Lower lobe of right lung (tissue), 2 donors: Measurements from ENCODE around the gene POLRMT. TPM values are rescaled to one million over a fixed set of nuclear protein-coding genes. Genes with fewer than 3 reads are reported as not detected.

Experiments used
- ATAC-seq, 2 donors: fragments of 200-7000 bp; cut with Tn5 transposase; one replicate each; pipeline ENCODE4 v1.9.1; 2020 to 2022; ENCODE audit warnings: mild to moderate bottlenecking in 2 of 2, moderate library complexity in 2 of 2
- DNase-seq: peaks from one replicate; pipeline ENCODE4 v3.0.0-alpha.2; 2020
- H3K27ac ChIP-seq: fragments of 200-600 bp; one replicate; pipeline ENCODE4 v1.8.0; 2022
- H3K27me3 ChIP-seq: fragments of 200-600 bp; one replicate; pipeline ENCODE4 v1.8.0; 2022; ENCODE audit warnings: low read depth
- H3K36me3 ChIP-seq: fragments of 200-600 bp; one replicate; pipeline ENCODE4 v1.8.0; 2022; ENCODE audit warnings: mild to moderate bottlenecking
- H3K4me1 ChIP-seq: fragments of 200-600 bp; one replicate; pipeline ENCODE4 v1.8.0; 2022
- H3K4me3 ChIP-seq: fragments of 200-600 bp; one replicate; pipeline ENCODE4 v1.8.0; 2022; ENCODE audit warnings: mild to moderate bottlenecking
- H3K9me3 ChIP-seq: fragments of 200-600 bp; one replicate; pipeline ENCODE4 v1.8.0; 2022
- intact Hi-C: fragments of 100-400 bp; cut with DNase I; formaldehyde crosslinking; loops from one replicate; pipeline ENCODE4 v1.11.0; 2022
- total RNA-seq: library from RNA; stranded (reverse); fragmentation: NEBNext Ultra II Directional; extraction: Animal tissue kit (Norgen Biotek cat#: 25700); gene quantifications from one replicate; pipeline ENCODE4 v1.2.1, GENCODE V29; 2021
- TF ChIP-seq, protein P1 (sequence below): fragments of 200-600 bp; IDR thresholded peaks from one replicate; pipeline ENCODE4 v1.8.0; 2022; ENCODE audit warnings: antibody characterized with exemption, mild to moderate bottlenecking
- donor health status: DM: no; HTN: yes; CAD: no; lungs with severe emphysema.

POLRMT gene
- total RNA-seq, 1 donor from 2014 or later: 42.5 TPM

DNA sequence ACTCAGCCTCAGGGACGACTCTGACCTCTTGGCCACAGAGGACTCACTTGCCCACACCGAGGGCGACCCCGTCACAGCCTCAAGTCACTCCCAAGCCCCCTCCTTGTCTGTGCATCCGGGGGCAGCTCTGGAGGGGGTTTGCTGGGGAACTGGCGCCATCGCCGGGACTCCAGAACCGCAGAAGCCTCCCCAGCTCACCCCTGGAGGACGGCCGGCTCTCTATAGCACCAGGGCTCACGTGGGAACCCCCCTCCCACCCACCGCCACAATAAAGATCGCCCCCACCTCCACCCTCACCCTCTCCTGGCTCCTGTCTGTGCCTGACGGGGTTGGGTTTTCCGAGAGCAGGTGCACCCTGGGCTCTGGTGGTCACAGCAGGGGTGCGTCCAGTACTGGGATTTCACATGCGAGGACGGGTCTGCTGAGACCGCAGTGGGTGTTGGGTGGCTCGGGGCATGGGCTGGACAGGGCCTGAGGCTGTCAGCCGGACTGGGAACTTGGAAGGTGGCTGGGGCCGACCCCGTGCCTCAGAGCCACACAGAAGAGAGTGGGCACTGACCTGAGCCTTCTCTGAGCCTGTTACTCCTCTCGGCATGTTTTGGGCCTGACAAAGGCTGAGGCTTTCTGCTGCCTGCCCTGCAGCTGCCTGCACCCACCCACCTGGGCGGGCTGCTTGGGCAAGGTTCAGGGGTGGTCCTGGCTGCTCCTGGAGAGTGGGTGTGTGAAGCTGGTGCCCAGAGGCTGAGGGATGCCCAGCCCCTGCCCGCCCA is 50.0 kb downstream of the POLRMT start:
- ATAC-seq (no peak), DNase-seq (no peak)
- Histone ChIP-seq H3K36me3 (peaks cover 46% of the 10 kb centered on the region), H3K27me3 (peaks cover 28% of the 10 kb centered on the region), H3K27ac (no peak overlapping the region), H3K4me3 (no peak overlapping the region), H3K9me3 (no peaks in the 10 kb centered on the region), H3K4me1 (peaks cover 12% of the 10 kb centered on the region)
- intact Hi-C loops: no loop called here
- TF ChIP-seq, protein P1, sequence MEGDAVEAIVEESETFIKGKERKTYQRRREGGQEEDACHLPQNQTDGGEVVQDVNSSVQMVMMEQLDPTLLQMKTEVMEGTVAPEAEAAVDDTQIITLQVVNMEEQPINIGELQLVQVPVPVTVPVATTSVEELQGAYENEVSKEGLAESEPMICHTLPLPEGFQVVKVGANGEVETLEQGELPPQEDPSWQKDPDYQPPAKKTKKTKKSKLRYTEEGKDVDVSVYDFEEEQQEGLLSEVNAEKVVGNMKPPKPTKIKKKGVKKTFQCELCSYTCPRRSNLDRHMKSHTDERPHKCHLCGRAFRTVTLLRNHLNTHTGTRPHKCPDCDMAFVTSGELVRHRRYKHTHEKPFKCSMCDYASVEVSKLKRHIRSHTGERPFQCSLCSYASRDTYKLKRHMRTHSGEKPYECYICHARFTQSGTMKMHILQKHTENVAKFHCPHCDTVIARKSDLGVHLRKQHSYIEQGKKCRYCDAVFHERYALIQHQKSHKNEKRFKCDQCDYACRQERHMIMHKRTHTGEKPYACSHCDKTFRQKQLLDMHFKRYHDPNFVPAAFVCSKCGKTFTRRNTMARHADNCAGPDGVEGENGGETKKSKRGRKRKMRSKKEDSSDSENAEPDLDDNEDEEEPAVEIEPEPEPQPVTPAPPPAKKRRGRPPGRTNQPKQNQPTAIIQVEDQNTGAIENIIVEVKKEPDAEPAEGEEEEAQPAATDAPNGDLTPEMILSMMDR: no peak

- Histone ChIP-seq H3K4me1 (peaks cover 8% of the 10 kb centered on the region), H3K36me3 (peaks cover 53% of the 10 kb centered on the region), H3K27ac (no peak overlapping the region), H3K4me3 (no peak overlapping the region), H3K27me3 (peaks cover 21% of the 10 kb centered on the region), H3K9me3 (no peaks in the 10 kb centered on the region)
- intact Hi-C loops: no loop called here
- ATAC-seq (no peak), DNase-seq (no peak)
- TF ChIP-seq, protein P1: no peak
Measured at GRCh38 chr19:582497-583197, 50.7 kb downstream of the POLRMT start.

DNA sequence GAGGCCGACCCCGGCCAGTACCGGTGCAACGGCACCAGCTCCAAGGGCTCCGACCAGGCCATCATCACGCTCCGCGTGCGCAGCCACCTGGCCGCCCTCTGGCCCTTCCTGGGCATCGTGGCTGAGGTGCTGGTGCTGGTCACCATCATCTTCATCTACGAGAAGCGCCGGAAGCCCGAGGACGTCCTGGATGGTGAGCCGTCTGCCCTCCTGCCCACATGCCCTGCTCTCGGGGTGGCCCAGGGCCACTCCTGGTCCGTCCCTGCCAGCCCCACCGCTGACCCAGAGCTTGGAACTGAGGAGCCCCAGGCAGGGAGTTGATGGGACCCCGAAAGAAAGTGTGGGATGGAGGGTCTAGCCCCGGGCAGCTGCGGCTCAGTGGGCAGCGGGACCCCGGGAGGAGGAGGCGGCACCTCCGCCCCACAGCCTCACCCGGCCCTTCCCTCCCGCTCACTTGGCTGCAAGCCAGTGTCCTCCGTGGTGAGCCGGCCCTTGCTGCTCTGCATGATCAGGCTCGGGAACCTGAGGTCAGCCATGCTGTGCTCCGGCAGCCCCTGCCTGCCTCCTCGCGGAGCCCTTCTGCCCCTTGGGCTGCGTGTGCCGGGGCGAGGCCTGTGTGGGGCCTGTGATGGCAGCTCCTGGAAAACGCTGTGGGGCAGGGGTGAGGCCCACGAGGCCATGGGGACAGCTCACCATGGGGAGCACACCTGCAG is 51.8 kb downstream of the POLRMT start:
- peaks cover 56% of the 10 kb centered on the region for H3K36me3 ChIP-seq
- H3K9me3 ChIP-seq: no peaks in the 10 kb centered on the region
- TF ChIP-seq, protein P1: no peak
- no peak overlapping the region for H3K27ac ChIP-seq
- H3K4me1 ChIP-seq: peaks cover 18% of the 10 kb centered on the region
- intact Hi-C loops: no loop called here
- H3K4me3 ChIP-seq: no peak overlapping the region
- peaks cover 14% of the 10 kb centered on the region for H3K27me3 ChIP-seq
- DNase-seq: no peak
- ATAC-seq: no peak

GRCh38 chr19:580274-580835 is 53.0 kb downstream of the POLRMT start:
- no peak for DNase-seq
- Histone ChIP-seq H3K27me3 (peaks cover 9% of the 10 kb centered on the region), H3K4me1 (peaks cover 30% of the 10 kb centered on the region), H3K9me3 (no peaks in the 10 kb centered on the region), H3K36me3 (peaks cover 56% of the 10 kb centered on the region), H3K27ac (no peak overlapping the region), H3K4me3 (no peak overlapping the region)
- intact Hi-C loops: no loop called here
- ATAC-seq: no peak
- TF ChIP-seq, protein P1: no peak

DNA sequence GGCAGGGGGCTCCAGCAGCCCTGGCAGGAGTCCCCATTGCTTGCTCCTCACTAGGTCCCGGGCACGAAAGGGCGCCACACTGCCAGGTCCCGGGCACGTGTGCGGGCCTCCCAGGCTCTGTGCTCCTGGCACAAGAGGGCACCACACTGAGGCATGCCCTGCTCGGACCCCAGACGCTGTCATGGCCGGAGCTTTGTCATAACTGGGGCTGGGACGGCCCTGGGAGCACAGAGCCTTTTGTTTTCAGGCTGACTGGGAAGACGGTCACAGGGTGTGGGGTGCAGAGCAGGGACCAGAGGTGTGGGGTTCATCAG is 53.5 kb downstream of the POLRMT start:
- ATAC-seq (no peak), DNase-seq (no peak)
- peaks cover 56% of the 10 kb centered on the region for H3K36me3 ChIP-seq
- TF ChIP-seq, protein P1: no peak
- H3K27me3 ChIP-seq: peaks cover 3% of the 10 kb centered on the region
- no peaks in the 10 kb centered on the region for H3K9me3 ChIP-seq
- no peak overlapping the region for H3K4me3 ChIP-seq
- peaks cover 36% of the 10 kb centered on the region for H3K4me1 ChIP-seq
- intact Hi-C loops: no loop called here
- H3K27ac ChIP-seq: no peak overlapping the region
